HEK293 (cell line): ENCODE measurements around the gene C1orf216.
"Not testable (repeated sequence)": the region's sequence is repeated elsewhere in the genome, so short reads cannot be mapped to it uniquely, and the experiment has no call there.

Experiments used
- CTCF ChIA-PET: fragments of 350-600 bp; formaldehyde crosslinking; extraction: SDS; loops from one replicate; lab custom pipeline; 2021; ENCODE audit warnings: antibody characterized with exemption; lab: Yijun Ruan, JAX
- POLR2A ChIA-PET: fragments of 300-600 bp; formaldehyde crosslinking; extraction: SDS; loops from one replicate; lab custom pipeline; 2020; ENCODE audit warnings: antibody characterized with exemption, inconsistent platforms; lab: Yijun Ruan, JAX
- H3K27ac ChIP-seq: fragments of 200-500 bp; sonication (Bioruptor generic); 2 replicates; pipeline ENCODE4 v1.5.1; 2014; ENCODE audit warnings: low read depth, low read length, control low read depth, inconsistent platforms; ENCODE audit errors: extremely low read depth
- H3K36me3 ChIP-seq, 2 experiments: fragments of 200-500 bp in 1 of 2; sonication (Bioruptor generic) in 1 of 2; 1 replicate in 1 of 2; 2 replicates in 1 of 2; pipeline ENCODE4 v1.5.1; 2014 to 2017; ENCODE audit warnings: inconsistent platforms in 2 of 2, low read length in 2 of 2; ENCODE audit not compliant: control insufficient read depth in 2 of 2, insufficient read depth in 1 of 2
- H3K4me1 ChIP-seq: fragments of 200-500 bp; sonication (Bioruptor generic); 2 replicates; pipeline ENCODE4 v1.5.1; 2014; ENCODE audit warnings: mild to moderate bottlenecking, low read length, inconsistent platforms; ENCODE audit not compliant: control insufficient read depth, insufficient read depth
- H3K4me3 ChIP-seq: 2 replicates; pipeline ENCODE4 v1.5.1; 2011; ENCODE audit warnings: low read depth, mild to moderate bottlenecking, control low read depth, low read length, moderate library complexity
- H3K9me3 ChIP-seq: fragments of 200-500 bp; sonication (Bioruptor generic); 2 replicates; pipeline ENCODE4 v1.5.1; 2014; ENCODE audit warnings: low read depth, low read length, inconsistent platforms; ENCODE audit not compliant: control insufficient read depth, insufficient read depth
- GFI1B ChIP-seq: fragments of 450-650 bp; formaldehyde crosslinking; IDR thresholded peaks from 2 replicates; pipeline ENCODE4 v1.5.1; 2016; ENCODE audit warnings: missing biosample characterization, missing genetic modification characterization
- GLI2 ChIP-seq: fragments of 450-650 bp; formaldehyde crosslinking; IDR thresholded peaks from 2 replicates; pipeline ENCODE4; 2017; ENCODE audit warnings: missing biosample characterization, missing genetic modification characterization, low read depth, borderline replicate concordance
- HOXC10 ChIP-seq: sonication (generic); formaldehyde crosslinking; IDR thresholded peaks from 2 replicates; pipeline ENCODE4 v1.8.1; 2023; ENCODE audit warnings: mild to moderate bottlenecking, missing genetic modification reagents
- KLF7 ChIP-seq: fragments of 450-650 bp; formaldehyde crosslinking; IDR thresholded peaks from 2 replicates; pipeline ENCODE4 v1.5.1; 2016; ENCODE audit warnings: missing biosample characterization, missing genetic modification characterization, borderline replicate concordance
- SALL2 ChIP-seq: fragments of 450-650 bp; formaldehyde crosslinking; IDR thresholded peaks from 2 replicates; pipeline ENCODE4 v1.5.0; 2017; ENCODE audit warnings: missing biosample characterization, mild to moderate bottlenecking, missing genetic modification characterization, borderline replicate concordance
- SETDB1 ChIP-seq: IDR thresholded peaks from one replicate; pipeline ENCODE4 v1.6.1; 2017; ENCODE audit warnings: mild to moderate bottlenecking, low read length, moderate library complexity, mixed read lengths; ENCODE audit not compliant: insufficient read length
- ZFP69B ChIP-seq: fragments of 450-650 bp; formaldehyde crosslinking; IDR thresholded peaks from 2 replicates; pipeline ENCODE4 v1.5.1; 2016; ENCODE audit warnings: missing biosample characterization, missing genetic modification characterization
- ZNF19 ChIP-seq: fragments of 450-650 bp; formaldehyde crosslinking; IDR thresholded peaks from 2 replicates; pipeline ENCODE4; 2016; ENCODE audit warnings: missing biosample characterization, missing genetic modification characterization, low read depth
- ZNF274 ChIP-seq, 2 experiments: fragments of 200-500 bp in 1 of 2; fragments of 450-650 bp in 1 of 2; sonication (Bioruptor generic) in 1 of 2; formaldehyde crosslinking in 1 of 2; IDR thresholded peaks; 2 replicates each; pipeline versions ENCODE4 v1.5.1 to v1.6.1; 2014 to 2016; ENCODE audit warnings: borderline replicate concordance in 1 of 2, inconsistent platforms in 1 of 2, low read length in 1 of 2, missing biosample characterization in 1 of 2, missing genetic modification characterization in 1 of 2
- ZNF335 ChIP-seq: fragments of 450-650 bp; formaldehyde crosslinking; conservative IDR thresholded peaks from 2 replicates; pipeline ENCODE4 v1.5.1; 2016; ENCODE audit warnings: missing biosample characterization, missing genetic modification characterization
- ZNF354C ChIP-seq: fragments of 450-650 bp; formaldehyde crosslinking; IDR thresholded peaks from 2 replicates; pipeline ENCODE4 v1.5.1; 2016; ENCODE audit warnings: missing biosample characterization, missing genetic modification characterization, low read depth, borderline replicate concordance
- ZNF366 ChIP-seq: fragments of 450-650 bp; formaldehyde crosslinking; conservative IDR thresholded peaks from 2 replicates; pipeline ENCODE4 v1.5.1; 2016; ENCODE audit warnings: missing biosample characterization, missing genetic modification characterization
- ZNF629 ChIP-seq: fragments of 450-650 bp; formaldehyde crosslinking; IDR thresholded peaks from 2 replicates; pipeline ENCODE4 v1.5.1; 2017; ENCODE audit warnings: missing biosample characterization, missing genetic modification characterization
- ZSCAN23 ChIP-seq: fragments of 450-650 bp; formaldehyde crosslinking; IDR thresholded peaks from 2 replicates; pipeline ENCODE4 v1.5.1; 2016; ENCODE audit warnings: missing biosample characterization, missing genetic modification characterization
- TF ChIP-seq, protein P1 (sequence below): fragments of 450-650 bp; formaldehyde crosslinking; IDR thresholded peaks from 2 replicates; pipeline ENCODE4 v1.5.1; 2016; ENCODE audit warnings: missing biosample characterization, missing genetic modification characterization
- TF ChIP-seq, protein P2 (sequence below): fragments of 450-650 bp; formaldehyde crosslinking; IDR thresholded peaks from 2 replicates; pipeline ENCODE4 v1.5.1; 2016; ENCODE audit warnings: missing biosample characterization, missing genetic modification characterization
- TF ChIP-seq, protein P3 (sequence below): fragments of 450-650 bp; formaldehyde crosslinking; conservative IDR thresholded peaks from 2 replicates; pipeline ENCODE4 v1.5.1; 2016; ENCODE audit warnings: low read depth, missing biosample characterization, missing genetic modification characterization
- TF ChIP-seq, protein P4 (sequence below): fragments of 450-650 bp; formaldehyde crosslinking; IDR thresholded peaks from 2 replicates; pipeline ENCODE4 v1.5.0; 2017; ENCODE audit warnings: missing biosample characterization, missing genetic modification characterization, borderline replicate concordance

Gene C1orf216

DNA sequence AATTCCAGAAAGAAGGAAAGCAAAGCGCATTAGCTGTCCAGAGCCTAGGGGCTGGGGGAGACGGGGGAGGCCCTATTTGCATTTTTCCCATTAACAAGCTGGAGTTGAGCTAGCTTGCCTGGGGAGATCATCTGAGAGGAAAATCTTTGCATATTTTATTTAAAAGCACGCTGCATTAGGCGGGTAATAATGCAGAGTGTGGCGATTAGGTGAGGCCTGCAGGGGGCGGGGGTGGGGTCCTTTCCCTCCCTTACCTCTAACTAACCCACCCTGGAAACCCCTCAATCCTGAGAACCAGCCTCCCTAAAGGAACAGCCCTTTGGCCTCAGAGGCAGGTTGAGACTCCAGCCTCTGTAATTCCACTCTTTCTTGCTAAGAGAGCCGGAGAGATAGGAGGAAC is 16.2 kb downstream of the C1orf216 start:
- POLR2A ChIA-PET: interaction anchor here (0.7 kb wide), 1 partner anchor 61 kb away, joined by 3 read pairs; no protein-coding TSS in a partner anchor
- no peaks in the 10 kb centered on the region for H3K36me3 ChIP-seq
- no peak overlapping the region for H3K4me3 ChIP-seq
- TF ChIP-seq GFI1B (tag by site-specific recombination): no peak
- TF ChIP-seq, protein P1, sequence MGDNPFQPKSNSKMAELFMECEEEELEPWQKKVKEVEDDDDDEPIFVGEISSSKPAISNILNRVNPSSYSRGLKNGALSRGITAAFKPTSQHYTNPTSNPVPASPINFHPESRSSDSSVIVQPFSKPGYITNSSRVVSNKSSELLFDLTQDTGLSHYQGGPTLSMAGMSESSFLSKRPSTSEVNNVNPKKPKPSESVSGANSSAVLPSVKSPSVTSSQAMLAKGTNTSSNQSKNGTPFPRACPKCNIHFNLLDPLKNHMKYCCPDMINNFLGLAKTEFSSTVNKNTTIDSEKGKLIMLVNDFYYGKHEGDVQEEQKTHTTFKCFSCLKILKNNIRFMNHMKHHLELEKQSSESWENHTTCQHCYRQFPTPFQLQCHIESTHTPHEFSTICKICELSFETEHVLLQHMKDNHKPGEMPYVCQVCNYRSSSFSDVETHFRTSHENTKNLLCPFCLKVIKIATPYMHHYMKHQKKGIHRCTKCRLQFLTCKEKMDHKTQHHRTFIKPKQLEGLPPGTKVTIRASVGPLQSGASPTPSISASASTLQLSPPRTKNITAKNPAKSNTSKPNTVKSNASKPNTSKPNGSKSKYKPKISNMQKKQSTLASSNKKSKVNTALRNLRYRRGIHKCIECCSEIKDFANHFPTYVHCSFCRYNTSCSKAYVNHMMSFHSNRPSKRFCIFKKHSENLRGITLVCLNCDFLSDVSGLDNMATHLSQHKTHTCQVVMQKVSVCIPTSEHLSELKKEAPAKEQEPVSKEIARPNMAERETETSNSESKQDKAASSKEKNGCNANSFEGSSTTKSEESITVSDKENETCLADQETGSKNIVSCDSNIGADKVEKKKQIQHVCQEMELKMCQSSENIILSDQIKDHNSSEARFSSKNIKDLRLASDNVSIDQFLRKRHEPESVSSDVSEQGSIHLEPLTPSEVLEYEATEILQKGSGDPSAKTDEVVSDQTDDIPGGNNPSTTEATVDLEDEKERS (tag by site-specific recombination): no peak
- CTCF ChIA-PET: interaction anchor here (1.0 to 5.6 kb wide), 2 partner anchors 13 to 24 kb away, joined by 3 to 31 read pairs; no protein-coding TSS in a partner anchor
- H3K4me1 ChIP-seq: no peaks in the 10 kb centered on the region
- H3K9me3 ChIP-seq: no peaks in the 10 kb centered on the region
- no peak overlapping the region for H3K27ac ChIP-seq

DNA sequence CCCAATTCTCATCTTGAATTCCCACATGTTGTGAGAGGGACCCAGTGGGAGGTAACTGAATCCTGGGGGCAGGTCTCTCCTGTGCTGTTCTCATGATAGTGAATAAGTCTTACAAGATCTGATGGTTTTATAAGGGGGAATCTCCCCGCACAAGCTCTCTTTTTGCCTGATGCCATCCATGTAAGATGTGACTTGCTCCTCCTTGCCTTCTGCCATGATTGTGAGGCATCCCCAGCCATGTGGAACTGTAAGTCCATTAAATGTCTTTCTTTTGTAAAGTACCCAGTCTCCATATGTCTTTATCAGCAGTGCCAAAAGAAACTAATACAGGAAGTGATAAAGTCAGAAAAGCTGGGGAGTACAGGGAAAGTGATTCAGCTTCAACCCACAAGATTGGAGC is 19.5 kb downstream of the C1orf216 start:
- POLR2A ChIA-PET, H3K4me1 ChIP-seq, H3K27ac ChIP-seq, H3K36me3 ChIP-seq, H3K9me3 ChIP-seq, H3K4me3 ChIP-seq: not testable (repeated sequence)
- CTCF ChIA-PET: interaction anchor here (1.0 to 1.1 kb wide), 2 partner anchors 8 to 28 kb away, joined by 4 read pairs; no protein-coding TSS in a partner anchor

DNA sequence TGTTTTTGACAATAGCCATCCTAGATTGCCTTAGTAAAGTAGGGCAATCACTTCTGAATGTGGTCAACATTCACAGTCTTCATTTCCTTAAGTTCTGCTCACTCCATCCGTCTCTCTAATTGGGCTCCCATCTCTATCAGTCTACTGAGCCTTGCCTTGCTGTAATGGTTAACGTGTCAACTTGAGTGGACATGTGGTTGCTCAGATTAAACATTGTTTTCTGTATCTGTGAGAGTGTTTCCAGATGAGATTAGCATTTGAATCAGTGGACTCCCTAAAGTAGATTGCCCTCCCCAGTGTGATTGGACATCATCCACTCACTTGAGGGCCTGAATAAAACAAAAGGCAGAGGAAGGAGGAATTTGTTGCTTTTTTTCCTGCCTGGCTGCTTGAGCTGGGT is 26.4 kb downstream of the C1orf216 start:
- no peak overlapping the region for H3K4me3 ChIP-seq
- no peaks in the 10 kb centered on the region for H3K4me1 ChIP-seq
- no peak overlapping the region for H3K27ac ChIP-seq
- ChIA-PET CTCF (interaction anchor here (0.7 to 1.1 kb wide), 4 partner anchors 23 to 1679 kb away, joined by 3 to 4 read pairs (median 3); no protein-coding TSS in a partner anchor), POLR2A (interaction anchor here (0.6 kb wide), 1 partner anchor 16 kb away, joined by 3 read pairs; no protein-coding TSS in a partner anchor)
- no peaks in the 10 kb centered on the region; a peak in 1 of 3 replicates for H3K36me3 ChIP-seq
- H3K9me3 ChIP-seq: no peaks in the 10 kb centered on the region
- TF ChIP-seq ZNF366 (tag by site-specific recombination) (no peak), KLF7 (tag by site-specific recombination) (no peak), GLI2 (tag by site-specific recombination) (no peak), ZNF19 (tag by site-specific recombination) (no peak), ZNF354C (tag by site-specific recombination) (no peak), HOXC10 (CRISPR knock-in tag) (no peak), ZSCAN23 (tag by site-specific recombination) (no peak), SALL2 (no peak), ZNF629 (tag by site-specific recombination) (no peak), ZNF335 (tag by site-specific recombination) (no peak), ZNF274 (IDR thresholded peaks at IDR 0.05; ENCODE audit: low read length) (no peak), ZNF274 (tag by site-specific recombination; IDR thresholded peaks at IDR 0.05; ENCODE audit: borderline replicate concordance) (no peak), ZFP69B (tag by site-specific recombination) (no peak), SETDB1 (no peak)
- TF ChIP-seq, protein P2, sequence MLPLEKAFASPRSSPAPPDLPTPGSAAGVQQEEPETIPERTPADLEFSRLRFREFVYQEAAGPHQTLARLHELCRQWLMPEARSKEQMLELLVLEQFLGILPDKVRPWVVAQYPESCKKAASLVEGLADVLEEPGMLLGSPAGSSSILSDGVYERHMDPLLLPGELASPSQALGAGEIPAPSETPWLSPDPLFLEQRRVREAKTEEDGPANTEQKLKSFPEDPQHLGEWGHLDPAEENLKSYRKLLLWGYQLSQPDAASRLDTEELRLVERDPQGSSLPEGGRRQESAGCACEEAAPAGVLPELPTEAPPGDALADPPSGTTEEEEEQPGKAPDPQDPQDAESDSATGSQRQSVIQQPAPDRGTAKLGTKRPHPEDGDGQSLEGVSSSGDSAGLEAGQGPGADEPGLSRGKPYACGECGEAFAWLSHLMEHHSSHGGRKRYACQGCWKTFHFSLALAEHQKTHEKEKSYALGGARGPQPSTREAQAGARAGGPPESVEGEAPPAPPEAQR: no peak
- TF ChIP-seq, protein P3, sequence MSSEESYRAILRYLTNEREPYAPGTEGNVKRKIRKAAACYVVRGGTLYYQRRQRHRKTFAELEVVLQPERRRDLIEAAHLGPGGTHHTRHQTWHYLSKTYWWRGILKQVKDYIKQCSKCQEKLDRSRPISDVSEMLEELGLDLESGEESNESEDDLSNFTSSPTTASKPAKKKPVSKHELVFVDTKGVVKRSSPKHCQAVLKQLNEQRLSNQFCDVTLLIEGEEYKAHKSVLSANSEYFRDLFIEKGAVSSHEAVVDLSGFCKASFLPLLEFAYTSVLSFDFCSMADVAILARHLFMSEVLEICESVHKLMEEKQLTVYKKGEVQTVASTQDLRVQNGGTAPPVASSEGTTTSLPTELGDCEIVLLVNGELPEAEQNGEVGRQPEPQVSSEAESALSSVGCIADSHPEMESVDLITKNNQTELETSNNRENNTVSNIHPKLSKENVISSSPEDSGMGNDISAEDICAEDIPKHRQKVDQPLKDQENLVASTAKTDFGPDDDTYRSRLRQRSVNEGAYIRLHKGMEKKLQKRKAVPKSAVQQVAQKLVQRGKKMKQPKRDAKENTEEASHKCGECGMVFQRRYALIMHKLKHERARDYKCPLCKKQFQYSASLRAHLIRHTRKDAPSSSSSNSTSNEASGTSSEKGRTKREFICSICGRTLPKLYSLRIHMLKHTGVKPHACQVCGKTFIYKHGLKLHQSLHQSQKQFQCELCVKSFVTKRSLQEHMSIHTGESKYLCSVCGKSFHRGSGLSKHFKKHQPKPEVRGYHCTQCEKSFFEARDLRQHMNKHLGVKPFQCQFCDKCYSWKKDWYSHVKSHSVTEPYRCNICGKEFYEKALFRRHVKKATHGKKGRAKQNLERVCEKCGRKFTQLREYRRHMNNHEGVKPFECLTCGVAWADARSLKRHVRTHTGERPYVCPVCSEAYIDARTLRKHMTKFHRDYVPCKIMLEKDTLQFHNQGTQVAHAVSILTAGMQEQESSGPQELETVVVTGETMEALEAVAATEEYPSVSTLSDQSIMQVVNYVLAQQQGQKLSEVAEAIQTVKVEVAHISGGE (tag by site-specific recombination): no peak
- TF ChIP-seq, protein P4, sequence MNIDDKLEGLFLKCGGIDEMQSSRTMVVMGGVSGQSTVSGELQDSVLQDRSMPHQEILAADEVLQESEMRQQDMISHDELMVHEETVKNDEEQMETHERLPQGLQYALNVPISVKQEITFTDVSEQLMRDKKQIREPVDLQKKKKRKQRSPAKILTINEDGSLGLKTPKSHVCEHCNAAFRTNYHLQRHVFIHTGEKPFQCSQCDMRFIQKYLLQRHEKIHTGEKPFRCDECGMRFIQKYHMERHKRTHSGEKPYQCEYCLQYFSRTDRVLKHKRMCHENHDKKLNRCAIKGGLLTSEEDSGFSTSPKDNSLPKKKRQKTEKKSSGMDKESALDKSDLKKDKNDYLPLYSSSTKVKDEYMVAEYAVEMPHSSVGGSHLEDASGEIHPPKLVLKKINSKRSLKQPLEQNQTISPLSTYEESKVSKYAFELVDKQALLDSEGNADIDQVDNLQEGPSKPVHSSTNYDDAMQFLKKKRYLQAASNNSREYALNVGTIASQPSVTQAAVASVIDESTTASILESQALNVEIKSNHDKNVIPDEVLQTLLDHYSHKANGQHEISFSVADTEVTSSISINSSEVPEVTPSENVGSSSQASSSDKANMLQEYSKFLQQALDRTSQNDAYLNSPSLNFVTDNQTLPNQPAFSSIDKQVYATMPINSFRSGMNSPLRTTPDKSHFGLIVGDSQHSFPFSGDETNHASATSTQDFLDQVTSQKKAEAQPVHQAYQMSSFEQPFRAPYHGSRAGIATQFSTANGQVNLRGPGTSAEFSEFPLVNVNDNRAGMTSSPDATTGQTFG (tag by site-specific recombination): no peak
